WTC11 (cell line): ENCODE measurements around the gene GLYR1. TPM values are rescaled to one million over a fixed set of nuclear protein-coding genes. Genes with fewer than 3 reads are reported as not detected.

Source experiments
- ATAC-seq: fragments of 200-7000 bp; cut with Tn5 transposase; 2 replicates; pipeline ENCODE4 v1.10.0; 2021; ENCODE audit warnings: mild to moderate bottlenecking, moderate library complexity
- CTCF ChIA-PET: fragments of 300-600 bp; sonication (Branson Sonifier 250); formaldehyde crosslinking; loops from one replicate; lab custom pipeline; 2021; ENCODE audit warnings: antibody characterized with exemption; lab: Charles Lee
- POLR2A ChIA-PET: fragments of 350-600 bp; sonication (Branson Sonifier 250); formaldehyde crosslinking; loops from one replicate; lab custom pipeline; 2021; ENCODE audit warnings: antibody characterized with exemption; lab: Charles Lee
- DNase-seq: peaks from one replicate; pipeline ENCODE4 v3.0.0; 2021; ENCODE audit warnings: low spot score
- H3K27ac Mint-ChIP-seq: 2 replicates; pipeline ENCODE4 v1.8.0; 2021; ENCODE audit warnings: mixed read lengths
- H3K27me3 Mint-ChIP-seq: 2 replicates; pipeline ENCODE4 v1.8.0; 2021; ENCODE audit warnings: low read depth, mild to moderate bottlenecking, moderate library complexity, mixed read lengths
- H3K36me3 Mint-ChIP-seq: 2 replicates; pipeline ENCODE4 v1.8.0; 2021; ENCODE audit warnings: mixed read lengths
- H3K4me1 Mint-ChIP-seq: 2 replicates; pipeline ENCODE4 v1.8.0; 2022; ENCODE audit warnings: mixed read lengths
- H3K4me3 Mint-ChIP-seq: 2 replicates; pipeline ENCODE4 v1.8.0; 2021; ENCODE audit warnings: mild to moderate bottlenecking, moderate library complexity, mixed read lengths
- H3K9me3 Mint-ChIP-seq: 2 replicates; pipeline ENCODE4 v1.8.0; 2021; ENCODE audit warnings: mixed read lengths
- ARID4B ChIP-seq: sonication (generic); formaldehyde crosslinking; IDR thresholded peaks from 2 replicates; pipeline ENCODE4 v1.8.0; 2023; ENCODE audit warnings: missing genetic modification reagents, mild to moderate bottlenecking, borderline replicate concordance
- CBFB ChIP-seq: sonication (generic); formaldehyde crosslinking; IDR thresholded peaks from 2 replicates; pipeline ENCODE4 v1.8.1; 2022; ENCODE audit warnings: mild to moderate bottlenecking, low read depth, missing genetic modification reagents
- CREB1 ChIP-seq: sonication (generic); formaldehyde crosslinking; IDR thresholded peaks from 2 replicates; pipeline ENCODE4 v1.8.0; 2023; ENCODE audit warnings: mild to moderate bottlenecking, missing genetic modification reagents
- CTCF ChIP-seq: fragments of 200-600 bp; IDR thresholded peaks from 2 replicates; pipeline ENCODE4 v1.8.0; 2022; ENCODE audit warnings: antibody characterized with exemption
- FOXK1 ChIP-seq: sonication (generic); formaldehyde crosslinking; IDR thresholded peaks from 2 replicates; pipeline ENCODE4 v1.8.0; 2022; ENCODE audit warnings: mild to moderate bottlenecking, moderate library complexity, missing genetic modification reagents
- FOXP4 ChIP-seq: sonication (generic); formaldehyde crosslinking; IDR thresholded peaks from 2 replicates; pipeline ENCODE4 v1.8.0; 2022; ENCODE audit warnings: mild to moderate bottlenecking, missing genetic modification reagents
- MYBL2 ChIP-seq: sonication (generic); formaldehyde crosslinking; IDR thresholded peaks from 2 replicates; pipeline ENCODE4 v1.8.1; 2023; ENCODE audit warnings: mild to moderate bottlenecking, moderate library complexity, missing genetic modification reagents
- NFYB ChIP-seq: sonication (generic); formaldehyde crosslinking; conservative IDR thresholded peaks from 2 replicates; pipeline ENCODE4 v1.8.0; 2022; ENCODE audit warnings: low read depth, missing genetic modification reagents
- NR1H2 ChIP-seq: sonication (generic); formaldehyde crosslinking; IDR thresholded peaks from 2 replicates; pipeline ENCODE4 v1.9.0; 2021; ENCODE audit warnings: mild to moderate bottlenecking, moderate library complexity, missing genetic modification reagents
- OVOL2 ChIP-seq: fragments of 250-450 bp; sonication (Bioruptor Pico); IDR thresholded peaks from 2 replicates; pipeline ENCODE4 v1.9.0; 2021; ENCODE audit warnings: mild to moderate bottlenecking, borderline replicate concordance
- PREB ChIP-seq: sonication (generic); formaldehyde crosslinking; IDR thresholded peaks from 2 replicates; pipeline ENCODE4 v1.8.1; 2022; ENCODE audit warnings: mild to moderate bottlenecking, missing genetic modification reagents, moderate library complexity, borderline replicate concordance
- SMAD3 ChIP-seq: sonication (generic); formaldehyde crosslinking; IDR thresholded peaks from 2 replicates; pipeline ENCODE4 v1.8.0; 2022; ENCODE audit warnings: missing genetic modification reagents, mild to moderate bottlenecking, borderline replicate concordance
- SOX15 ChIP-seq: fragments of 250-450 bp; sonication (Bioruptor Pico); IDR thresholded peaks from 2 replicates; pipeline ENCODE4 v1.9.0; 2021; ENCODE audit warnings: mild to moderate bottlenecking
- STAT6 ChIP-seq: sonication (generic); formaldehyde crosslinking; conservative IDR thresholded peaks from 2 replicates; pipeline ENCODE4 v1.8.1; 2023; ENCODE audit warnings: mild to moderate bottlenecking, low read depth, missing genetic modification reagents, moderate library complexity
- TEAD4 ChIP-seq: sonication (generic); formaldehyde crosslinking; IDR thresholded peaks from 2 replicates; pipeline ENCODE4 v1.8.0; 2022; ENCODE audit warnings: mild to moderate bottlenecking, missing genetic modification reagents
- USF1 ChIP-seq: sonication (generic); formaldehyde crosslinking; IDR thresholded peaks from 2 replicates; pipeline ENCODE4 v1.8.0; 2022; ENCODE audit warnings: mild to moderate bottlenecking, missing genetic modification reagents
- ZNF138 ChIP-seq: sonication (generic); formaldehyde crosslinking; conservative IDR thresholded peaks from 2 replicates; pipeline ENCODE4 v1.8.1; 2022; ENCODE audit warnings: mild to moderate bottlenecking, moderate library complexity, missing genetic modification reagents
- ZNF281 ChIP-seq: sonication (generic); formaldehyde crosslinking; IDR thresholded peaks from 2 replicates; pipeline ENCODE4 v1.8.0; 2023; ENCODE audit warnings: mild to moderate bottlenecking, missing genetic modification reagents
- ZNF317 ChIP-seq: sonication (generic); formaldehyde crosslinking; IDR thresholded peaks from 2 replicates; pipeline ENCODE4 v1.8.1; 2023; ENCODE audit warnings: low read depth, mild to moderate bottlenecking, moderate library complexity, missing genetic modification reagents, borderline replicate concordance
- total RNA-seq: library from RNA; stranded (reverse); gene quantifications from 3 replicates; pipeline ENCODE4 v1.2.3, GENCODE V29; 2021

The GLYR1 gene
- total RNA-seq, 1 experiment from 2014 or later: 103 TPM

GRCh38 chr16:4766875-4767628 is 80.0 kb downstream of the GLYR1 start, which contains the start of gene ZNF500:
Gene ZNF500, minus strand, starts transcription at chr16:4767162. Its CDS starts 1,184 bp downstream, at chr16:4765978.
- Mint-ChIP-seq H3K4me3 (peak within 1 kb of the TSS; percentile 86), H3K9me3 (no peaks in the 10 kb centered on the region), H3K27me3 (no peaks in the 10 kb centered on the region), H3K36me3 (peaks cover 9% of the 10 kb centered on the region), H3K4me1 (peaks cover 17% of the 10 kb centered on the region), H3K27ac (peak within 1 kb of the TSS; percentile 94)
- ChIA-PET POLR2A (interaction anchor here (0.6 to 3.1 kb wide), 2 partner anchors 23 to 36 kb away, joined by 3 to 16 read pairs; partner anchors contain the start of gene ROGDI), CTCF (interaction anchor here (1.1 kb wide), 1 partner anchor 33 kb away, joined by 3 read pairs; the partner anchor contains the start of genes ANKS3 and DNAAF8)
- ATAC-seq (peak; percentile 90), DNase-seq (peak; percentile 100)
- TF ChIP-seq CTCF (no peak), TEAD4 (no peak), CREB1 (CRISPR knock-in tag) (no peak; the same call in 1 of the 2 replicates), OVOL2 (no peak), ARID4B (CRISPR knock-in tag) (peak; percentile 78; the same call in 1 of the 2 replicates), ZNF138 (CRISPR knock-in tag) (no peak), USF1 (CRISPR knock-in tag) (peak; percentile 46; the same call in 1 of the 2 replicates), SOX15 (no peak), FOXP4 (CRISPR knock-in tag) (peak; percentile 81), STAT6 (CRISPR knock-in tag) (no peak), FOXK1 (CRISPR knock-in tag) (peak; percentile 96), NR1H2 (no peak), MYBL2 (CRISPR knock-in tag) (peak; percentile 14; the same call in 1 of the 2 replicates), NFYB (CRISPR knock-in tag) (peak; percentile 77), CBFB (CRISPR knock-in tag) (peak; percentile 80; the same call in 1 of the 2 replicates), SMAD3 (CRISPR knock-in tag) (no peak), PREB (CRISPR knock-in tag) (no peak), ZNF281 (CRISPR knock-in tag) (peak; percentile 43; the same call in 1 of the 2 replicates), ZNF317 (no peak)
